ENCODE measurements around the gene NPDC1.

DNA sequence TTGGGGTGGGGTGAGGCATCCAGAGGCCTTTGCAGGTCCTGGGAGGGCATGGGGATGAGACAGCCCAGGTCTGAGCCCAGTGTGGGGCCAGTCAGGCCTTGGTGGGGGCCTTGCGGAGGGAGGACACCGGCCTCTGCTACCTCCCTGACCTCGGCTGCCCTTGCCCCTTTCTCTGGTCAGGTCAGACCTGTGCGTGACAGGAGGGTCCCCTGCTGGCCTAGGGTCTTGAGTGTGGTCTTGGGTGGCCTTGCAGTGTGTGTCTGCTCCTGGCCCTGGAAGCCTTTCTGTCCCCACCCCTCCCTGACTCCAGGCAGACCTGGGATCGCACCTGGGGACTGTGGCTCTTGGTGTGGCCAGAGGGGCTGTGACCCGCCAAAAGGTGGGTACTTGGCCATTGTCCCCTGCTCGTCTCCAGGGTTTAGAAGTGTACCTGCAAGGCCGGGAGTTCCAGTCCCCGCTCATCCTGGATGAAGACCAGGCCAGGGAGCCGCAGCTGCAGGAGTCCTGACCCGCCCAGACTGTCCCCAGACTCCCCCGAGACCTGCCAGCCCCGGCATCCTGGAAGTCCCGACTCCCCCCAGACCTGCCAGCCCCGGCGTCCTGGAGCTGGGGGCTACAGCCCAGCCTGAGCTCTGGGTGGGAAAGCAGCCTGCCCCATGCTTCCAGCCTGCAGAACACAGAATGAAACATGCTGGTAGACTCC lies 36.4 kb upstream of the NPDC1 start:
- TF ChIP-seq, protein P1, sequence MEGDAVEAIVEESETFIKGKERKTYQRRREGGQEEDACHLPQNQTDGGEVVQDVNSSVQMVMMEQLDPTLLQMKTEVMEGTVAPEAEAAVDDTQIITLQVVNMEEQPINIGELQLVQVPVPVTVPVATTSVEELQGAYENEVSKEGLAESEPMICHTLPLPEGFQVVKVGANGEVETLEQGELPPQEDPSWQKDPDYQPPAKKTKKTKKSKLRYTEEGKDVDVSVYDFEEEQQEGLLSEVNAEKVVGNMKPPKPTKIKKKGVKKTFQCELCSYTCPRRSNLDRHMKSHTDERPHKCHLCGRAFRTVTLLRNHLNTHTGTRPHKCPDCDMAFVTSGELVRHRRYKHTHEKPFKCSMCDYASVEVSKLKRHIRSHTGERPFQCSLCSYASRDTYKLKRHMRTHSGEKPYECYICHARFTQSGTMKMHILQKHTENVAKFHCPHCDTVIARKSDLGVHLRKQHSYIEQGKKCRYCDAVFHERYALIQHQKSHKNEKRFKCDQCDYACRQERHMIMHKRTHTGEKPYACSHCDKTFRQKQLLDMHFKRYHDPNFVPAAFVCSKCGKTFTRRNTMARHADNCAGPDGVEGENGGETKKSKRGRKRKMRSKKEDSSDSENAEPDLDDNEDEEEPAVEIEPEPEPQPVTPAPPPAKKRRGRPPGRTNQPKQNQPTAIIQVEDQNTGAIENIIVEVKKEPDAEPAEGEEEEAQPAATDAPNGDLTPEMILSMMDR (conservative IDR thresholded peaks at IDR 0.05; ENCODE audit: low read depth, low read length): no peak
- no peak for TF ChIP-seq EZH2 (IDR thresholded peaks at IDR 0.05; ENCODE audit: borderline replicate concordance, low read depth, low read length, poor library complexity, severe bottlenecking)

Data from A673 (cell line).